ENCODE results near the gene ADD1.

Gene ADD1

DNA sequence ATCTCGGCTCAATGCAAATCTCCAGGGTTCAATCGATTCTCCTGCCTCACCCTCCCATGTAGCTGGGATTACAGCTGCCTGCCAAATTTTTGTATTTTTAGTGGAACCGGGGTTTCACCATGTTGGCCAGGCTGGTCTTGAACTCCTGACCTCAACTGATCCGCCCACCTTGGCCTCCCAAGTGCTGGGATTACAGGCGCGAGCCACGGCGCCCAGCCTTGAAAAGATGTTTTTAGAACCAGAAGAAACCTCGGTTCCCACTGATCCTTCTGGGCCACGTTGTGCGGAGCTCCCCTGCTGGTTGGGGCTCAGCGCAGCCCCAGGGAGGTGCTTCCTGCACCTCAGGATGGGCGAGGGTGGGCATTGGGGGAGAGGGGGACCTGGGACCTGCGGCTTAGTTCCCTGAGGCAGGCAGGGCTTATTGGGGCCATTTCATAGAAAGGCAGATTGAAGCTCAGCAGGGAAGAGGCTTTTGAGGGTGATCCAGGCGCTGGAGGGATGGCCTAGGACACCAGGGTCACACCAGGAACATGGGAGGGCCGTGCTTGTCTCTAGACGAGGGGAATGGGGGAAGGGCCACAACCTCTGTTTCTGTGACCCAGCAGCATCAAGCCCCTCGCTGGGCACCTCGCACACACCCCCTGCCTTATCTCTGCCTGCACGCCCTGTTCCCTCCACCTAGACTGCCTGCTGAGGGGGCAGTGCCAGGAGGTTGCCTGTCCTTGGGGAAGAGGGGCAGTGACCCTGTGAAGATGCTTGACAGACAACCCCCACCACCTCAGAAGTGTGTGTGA lies 6.3 kb upstream of the ADD1 start:
- DNase-seq, result no peak

- DNase-seq, result no peak
Observed at GRCh38 chr4:2837904-2838496, 5.6 kb upstream of the ADD1 start.

- no peak for DNase-seq
Observed at GRCh38 chr4:2839060-2839459, 4.6 kb upstream of the ADD1 start.

DNA sequence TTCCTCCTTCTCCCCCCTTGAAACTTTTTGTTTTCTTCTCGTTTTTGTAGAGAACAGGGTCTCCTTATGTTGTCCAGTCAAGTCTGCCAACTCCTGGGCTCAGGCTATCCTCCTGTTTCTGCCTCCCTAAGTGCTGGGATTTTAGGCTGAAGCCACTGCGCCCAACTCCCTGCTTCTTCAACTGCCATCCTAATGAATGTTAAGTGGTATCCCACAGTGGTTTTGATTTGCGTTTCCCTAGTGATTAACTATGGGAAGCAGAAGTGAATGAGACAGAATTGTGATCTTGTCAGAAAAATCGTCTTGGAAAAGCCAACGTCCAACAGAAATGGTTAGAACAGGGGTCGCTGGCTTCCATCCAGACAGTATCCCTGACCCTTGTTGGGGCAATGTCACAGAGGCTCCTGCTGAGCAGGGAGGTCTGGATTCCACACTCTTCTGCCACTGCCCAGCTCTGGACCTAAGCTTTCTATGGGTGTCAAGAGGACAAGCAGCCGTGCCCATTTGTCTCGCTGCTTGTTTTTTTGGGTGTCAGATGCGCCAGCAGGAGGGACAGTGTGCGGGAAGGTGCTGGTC lies 869 bp upstream of the ADD1 start:
- DNase-seq, result no peak

DNA sequence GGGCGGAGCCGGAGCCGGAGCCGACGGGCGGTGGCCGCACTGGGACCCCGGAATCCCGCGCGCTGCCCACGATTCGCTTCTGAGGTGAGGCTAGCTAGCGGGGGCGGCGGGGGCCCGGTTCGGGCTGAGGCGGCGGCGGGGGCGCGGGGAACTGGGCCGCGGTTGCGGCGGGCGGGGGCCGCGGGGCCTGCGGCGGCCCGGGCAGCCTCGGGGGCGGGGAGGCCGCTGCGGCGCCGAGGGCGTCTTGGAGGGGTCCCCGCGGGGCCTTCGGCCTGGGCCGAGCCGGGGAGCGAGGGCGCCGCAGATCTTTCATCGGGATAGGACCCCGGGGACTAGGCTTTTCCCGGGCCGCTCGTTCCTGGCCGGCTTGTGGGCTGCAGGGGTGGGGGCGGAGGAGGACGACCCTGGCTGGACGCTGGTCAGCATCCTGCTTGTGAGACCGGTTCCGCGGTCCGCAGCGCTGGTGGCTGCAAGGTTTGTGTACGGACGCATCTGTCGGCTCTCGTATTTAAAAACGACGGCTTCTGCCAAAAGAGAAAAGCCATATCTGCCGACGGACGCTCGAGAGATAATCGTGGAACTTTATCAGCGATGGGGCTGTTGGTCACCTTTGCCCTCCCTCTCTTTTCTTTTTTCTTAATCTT lies 419 bp downstream of the ADD1 start:
- DNase-seq, result peak; percentile 3

DNA sequence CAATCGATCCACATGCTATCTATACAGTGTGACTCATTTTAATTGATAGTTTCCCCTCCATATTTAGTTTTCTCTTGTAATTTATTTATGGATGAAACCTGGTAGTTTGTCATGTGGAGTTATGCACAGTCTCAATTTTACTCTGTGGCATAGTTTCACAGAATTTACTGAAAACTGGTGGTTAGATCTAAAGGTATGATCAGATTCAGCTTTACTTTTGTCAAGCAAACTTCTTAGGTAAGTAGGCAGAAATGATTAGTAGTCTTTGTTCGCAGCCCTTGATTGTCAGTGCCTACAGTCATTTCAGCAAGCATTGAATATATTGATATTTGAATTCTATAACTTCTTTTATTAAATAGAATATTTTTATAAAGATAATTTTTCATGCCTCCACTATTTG lies 2.5 kb downstream of the ADD1 start:
- no peak for DNase-seq

DNA sequence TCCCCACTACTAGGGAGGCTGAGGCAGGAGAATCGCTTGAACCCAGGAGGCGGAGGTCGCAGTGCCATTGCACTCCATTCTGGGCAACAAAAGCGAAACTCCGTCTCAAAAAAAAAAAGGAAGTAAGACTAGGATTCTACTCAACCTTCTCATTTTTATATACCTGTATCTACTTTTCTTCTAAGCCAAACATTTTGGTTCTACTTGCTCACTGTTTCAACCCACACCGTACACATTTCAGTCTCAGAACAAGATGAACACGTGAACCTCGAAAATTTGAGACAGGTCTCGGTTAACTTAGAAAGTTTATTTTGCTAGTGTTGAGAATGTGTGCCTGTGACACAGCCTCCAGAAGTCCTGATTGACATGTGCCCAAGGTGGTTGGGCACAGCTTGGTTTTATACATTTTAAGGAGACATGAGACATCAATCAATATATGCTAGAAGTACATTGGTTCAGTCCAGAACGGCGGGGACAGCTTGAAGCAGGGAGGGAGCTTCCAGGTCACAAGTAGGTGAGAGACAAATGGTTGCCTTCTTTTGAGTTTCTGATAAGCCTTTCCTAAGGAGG lies 3.7 kb downstream of the ADD1 start:
- no peak for DNase-seq

DNA sequence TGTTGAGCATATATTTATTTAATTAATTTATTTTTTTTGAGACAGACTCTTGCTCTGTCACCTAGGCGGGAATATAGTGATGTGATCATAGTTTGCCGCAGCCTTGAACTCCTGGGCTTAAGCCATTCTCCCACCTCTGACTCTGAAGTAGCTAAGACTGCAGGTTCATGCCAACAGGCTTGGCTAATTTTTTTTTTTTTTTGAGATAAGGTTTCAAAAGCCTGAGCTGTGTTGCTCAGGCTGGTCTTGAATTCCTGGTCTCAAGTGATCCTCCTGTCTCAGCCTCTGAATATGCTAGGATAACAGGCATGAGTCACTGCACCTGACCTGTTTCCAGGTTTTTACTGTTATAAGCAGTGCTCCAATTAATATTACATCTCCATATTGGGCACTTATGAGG lies 4.8 kb downstream of the ADD1 start:
- DNase-seq, result no peak

DNA sequence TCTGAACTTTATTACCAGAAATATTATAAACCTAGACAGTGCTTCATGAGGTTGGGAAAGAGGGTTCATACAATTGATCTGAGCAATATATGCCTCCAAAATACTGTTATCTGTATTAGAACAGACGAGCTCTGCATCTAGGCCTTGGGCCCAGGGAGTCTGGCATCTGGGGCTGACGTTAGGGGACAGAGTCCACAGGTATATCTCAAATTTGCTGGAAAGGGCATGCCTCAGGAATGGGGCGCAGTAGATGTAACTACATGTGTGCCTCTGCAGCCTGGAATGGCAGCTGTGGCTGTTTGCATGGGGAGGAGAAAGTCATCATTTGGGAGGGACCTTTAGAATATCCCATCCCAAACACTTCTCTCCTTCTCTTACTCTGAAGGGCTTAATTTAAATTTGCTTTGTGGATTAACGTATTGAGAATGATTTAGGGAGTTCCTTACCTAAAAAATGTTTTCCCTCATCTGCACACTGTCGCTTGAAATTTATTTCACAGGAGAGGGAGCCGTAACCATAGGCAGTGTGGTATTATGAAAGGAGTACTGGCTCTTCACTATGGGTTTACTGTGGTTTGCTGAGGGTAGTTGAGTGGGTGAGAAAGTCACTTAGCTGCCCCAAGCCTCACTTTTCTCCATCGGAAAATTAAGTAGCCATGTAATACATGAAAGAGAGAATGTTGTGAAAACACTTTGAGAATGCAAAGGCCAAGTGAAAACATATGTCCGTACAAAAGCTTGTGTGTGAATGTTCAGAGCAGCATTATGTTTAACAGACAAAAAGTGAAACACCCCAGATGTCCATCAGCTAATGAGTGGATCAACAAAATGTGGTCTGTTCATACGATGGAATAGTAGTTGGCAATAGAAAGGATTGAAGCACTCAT lies 5.9 kb downstream of the ADD1 start:
- DNase-seq, result no peak

DNA sequence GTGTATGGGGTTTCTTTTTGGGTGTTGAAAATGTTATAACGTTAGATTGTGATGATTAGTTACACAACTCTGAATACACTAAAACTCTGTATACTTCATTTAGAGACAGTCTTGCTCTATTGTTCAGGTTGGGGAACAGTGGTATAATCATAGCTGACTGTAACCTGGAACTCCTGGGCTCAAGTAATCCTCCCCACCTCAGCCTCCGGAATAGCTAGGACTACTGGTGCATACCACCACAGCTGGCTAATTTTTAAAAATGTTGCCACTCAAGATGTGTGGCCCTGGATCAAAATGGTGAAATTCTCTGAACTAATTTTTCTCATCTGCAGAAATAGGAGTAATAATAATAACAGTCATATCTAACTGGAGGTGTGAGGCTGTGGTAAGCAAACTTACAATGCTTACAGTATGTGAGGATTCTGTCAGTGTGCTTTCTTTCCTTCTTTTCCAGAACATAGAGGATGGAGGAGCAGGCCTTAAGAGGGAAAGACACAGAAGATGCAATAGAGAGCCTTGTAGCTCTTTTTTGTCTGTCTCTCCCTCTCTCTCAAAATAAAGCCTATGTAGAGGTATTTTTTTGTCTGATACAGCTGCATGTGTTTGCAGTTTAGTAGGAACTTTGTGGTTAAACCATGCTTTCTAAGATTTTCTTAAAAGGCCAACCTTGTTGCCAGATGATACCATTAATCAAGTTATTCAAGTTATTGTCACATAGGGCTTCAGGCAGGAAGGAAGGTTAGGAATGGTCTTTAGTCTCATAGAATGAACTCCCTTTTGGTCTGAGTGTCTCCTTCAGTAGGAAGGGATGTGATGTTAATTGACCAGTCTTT lies 7.5 kb downstream of the ADD1 start:
- DNase-seq, result no peak

- DNase-seq, result no peak
Observed at GRCh38 chr4:2852481-2852921, 8.9 kb downstream of the ADD1 start.

DNA sequence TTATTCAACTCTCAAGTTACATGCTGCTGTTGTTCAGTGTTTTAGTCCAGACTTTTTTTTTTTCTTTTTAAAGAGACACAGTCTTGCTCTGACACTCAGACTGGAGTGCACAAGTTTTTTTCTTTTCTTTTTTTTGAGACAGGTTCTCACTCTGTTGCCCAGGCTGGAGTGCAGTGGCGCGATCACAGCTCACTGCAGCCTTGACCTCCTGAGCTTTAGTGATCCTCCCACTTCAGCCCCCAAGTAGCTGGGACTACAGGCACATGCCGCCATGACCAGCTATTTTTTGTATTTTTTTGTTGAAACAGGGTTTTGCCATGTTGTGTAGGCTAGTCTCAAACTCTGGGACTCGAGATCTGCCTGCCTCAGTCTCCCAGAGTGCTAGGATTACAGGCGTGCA lies 11.9 kb downstream of the ADD1 start:
- DNase-seq, result no peak

- no peak for DNase-seq
Observed at GRCh38 chr4:2856266-2856665, 12.6 kb downstream of the ADD1 start.

DNA sequence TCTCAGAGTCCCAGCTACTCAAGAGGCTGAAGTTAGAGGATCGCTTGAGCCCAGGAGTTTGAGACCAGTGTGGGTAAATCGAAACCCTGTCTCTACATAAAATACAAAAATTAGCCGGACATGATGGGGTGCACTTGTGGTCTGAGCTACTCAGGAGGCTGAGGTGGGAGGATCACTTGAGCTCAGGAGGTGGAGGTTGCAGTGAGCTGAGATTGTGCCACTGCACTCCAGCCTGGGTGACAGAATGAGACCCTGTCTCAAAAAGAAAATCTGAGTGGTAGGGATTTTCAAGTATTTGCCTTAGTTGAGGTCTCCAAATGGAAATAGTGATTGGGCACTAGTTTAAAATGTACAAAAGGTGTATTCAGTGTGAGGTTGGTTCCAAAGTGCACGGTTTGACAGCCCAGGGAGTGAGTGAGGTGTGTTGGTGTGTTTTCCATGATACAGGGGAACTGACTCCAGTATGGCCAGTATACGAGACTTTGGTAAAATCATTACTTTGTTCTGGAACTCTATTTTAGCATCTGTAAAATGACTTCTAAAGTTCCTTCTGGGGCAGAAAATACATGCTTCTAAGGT lies 13.8 kb downstream of the ADD1 start:
- no peak for DNase-seq

DNA sequence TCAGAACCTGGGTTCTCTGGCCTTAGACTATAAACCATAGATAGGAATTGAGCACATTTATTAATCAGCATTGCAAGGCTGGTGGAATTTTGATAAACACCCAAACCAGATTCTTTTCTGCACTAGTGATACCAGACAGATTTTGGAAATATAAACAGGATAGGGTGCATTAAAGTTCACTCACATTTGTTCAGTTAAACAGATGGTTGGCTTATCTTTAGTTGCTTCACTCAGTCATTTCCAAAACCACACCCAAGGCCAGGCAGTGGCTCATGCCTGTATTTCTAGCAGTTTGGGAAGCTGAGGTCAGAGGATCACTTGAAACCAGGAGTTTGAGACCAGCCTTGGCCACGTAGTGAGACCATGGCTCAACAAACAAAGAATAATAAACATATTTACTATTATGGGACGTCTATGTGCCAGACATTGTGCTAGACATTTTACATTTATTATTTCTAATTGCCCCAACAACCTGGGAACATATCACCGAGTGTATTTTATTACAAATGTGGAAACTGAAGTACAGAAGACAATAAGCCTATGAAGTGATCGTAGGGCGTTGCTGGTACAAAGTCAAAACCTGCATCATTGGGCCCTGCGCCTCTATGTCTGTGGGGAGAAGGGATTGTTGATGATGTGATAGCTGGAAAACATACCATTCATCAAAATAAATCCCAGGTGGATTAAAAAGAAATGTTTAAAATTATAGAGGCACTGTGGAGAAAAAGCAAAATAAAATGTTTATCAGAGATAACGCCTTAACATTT lies 15.0 kb downstream of the ADD1 start:
- DNase-seq, result peak; percentile 45

DNA sequence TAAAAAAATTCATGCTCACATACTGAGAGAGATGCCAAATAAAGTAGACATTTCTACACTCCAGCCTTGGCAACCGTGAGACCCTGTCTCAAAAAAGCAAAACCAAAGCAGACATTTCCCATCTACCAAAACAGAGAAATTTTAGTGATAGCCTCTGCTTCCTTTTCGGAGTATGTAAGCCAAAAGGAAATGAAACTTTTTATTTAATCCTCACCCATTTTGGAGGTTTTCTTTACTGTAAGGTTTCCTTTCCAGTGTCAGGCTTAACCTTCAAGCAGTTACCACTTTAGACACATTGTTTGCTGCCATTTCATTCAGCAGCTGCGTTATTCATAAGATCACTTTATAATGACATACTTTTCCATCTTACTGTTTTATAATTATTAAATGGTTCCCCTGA lies 15.9 kb downstream of the ADD1 start:
- no peak for DNase-seq

DNA sequence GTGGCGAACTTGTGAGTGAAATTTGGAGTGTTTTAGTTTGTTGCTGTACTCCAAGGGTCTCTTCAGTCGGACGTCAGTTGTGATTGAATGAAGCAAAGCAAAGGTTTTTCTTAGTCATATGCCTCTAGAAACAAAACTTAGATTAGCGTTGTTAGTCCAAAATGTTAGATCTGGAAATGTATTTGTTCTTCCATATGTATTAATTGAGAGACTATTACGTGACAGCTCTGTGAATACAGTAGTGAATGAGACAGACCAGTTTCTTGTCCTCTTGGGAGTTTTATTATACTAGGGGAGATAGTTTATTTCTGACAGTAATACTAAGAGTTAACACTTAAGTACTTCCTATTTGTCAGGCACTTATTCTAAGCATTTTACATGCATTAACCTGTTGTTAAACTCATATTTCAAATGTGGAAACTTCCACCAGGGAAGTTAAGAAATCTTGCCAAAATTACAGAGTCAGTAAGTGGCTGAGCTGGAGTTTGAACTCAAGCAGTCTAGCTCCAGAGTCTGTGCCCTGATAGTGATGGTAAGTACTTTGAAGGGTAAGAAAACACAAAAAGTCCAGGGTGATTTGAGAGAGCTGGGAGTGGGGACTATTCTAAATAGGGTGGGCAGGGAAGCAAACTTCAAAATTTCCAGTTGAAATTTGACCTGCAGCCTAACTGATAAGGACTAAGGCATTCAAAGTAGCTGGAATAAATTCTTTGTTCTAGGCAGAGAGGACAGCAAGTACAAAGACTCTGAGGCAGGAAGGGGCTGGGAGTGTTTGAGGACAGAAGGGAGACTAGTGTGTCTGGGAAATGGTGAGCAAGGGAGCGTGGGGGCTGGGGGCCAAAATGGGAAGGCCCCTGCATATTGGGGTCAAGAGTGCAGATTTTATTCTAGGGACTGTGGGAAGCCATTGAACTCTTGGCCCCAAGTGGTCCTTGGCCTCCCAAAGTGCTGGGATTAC lies 17.0 kb downstream of the ADD1 start:
- DNase-seq, result no peak

GRCh38 chr4:2861631-2862436 lies 18.2 kb downstream of the ADD1 start:
- DNase-seq, result no peak
